Activated naive CD4-positive, alpha-beta T cell treated with anti-CD3 and anti-CD28 coated beads, Interleukin-2, amount 50 U/mL, for 24 hours (primary cell): ENCODE measurements around the gene GP5.

Experiments
- H3K27ac Mint-ChIP-seq: one replicate; pipeline ENCODE4 v1.8.0; 2021; ENCODE audit warnings: mild to moderate bottlenecking, mixed read lengths
- H3K27me3 Mint-ChIP-seq: one replicate; pipeline ENCODE4 v1.8.0; 2021; ENCODE audit warnings: mixed read lengths
- H3K36me3 Mint-ChIP-seq: one replicate; pipeline ENCODE4 v1.8.0; 2021; ENCODE audit warnings: mixed read lengths
- H3K4me1 Mint-ChIP-seq: one replicate; pipeline ENCODE4 v1.8.0; 2021; ENCODE audit warnings: mixed read lengths
- H3K4me3 Mint-ChIP-seq: one replicate; pipeline ENCODE4 v1.8.0; 2021; ENCODE audit warnings: mild to moderate bottlenecking, mixed read lengths
- H3K9me3 Mint-ChIP-seq: one replicate; pipeline ENCODE4 v1.8.0; 2021; ENCODE audit warnings: mixed read lengths

The GP5 gene

DNA sequence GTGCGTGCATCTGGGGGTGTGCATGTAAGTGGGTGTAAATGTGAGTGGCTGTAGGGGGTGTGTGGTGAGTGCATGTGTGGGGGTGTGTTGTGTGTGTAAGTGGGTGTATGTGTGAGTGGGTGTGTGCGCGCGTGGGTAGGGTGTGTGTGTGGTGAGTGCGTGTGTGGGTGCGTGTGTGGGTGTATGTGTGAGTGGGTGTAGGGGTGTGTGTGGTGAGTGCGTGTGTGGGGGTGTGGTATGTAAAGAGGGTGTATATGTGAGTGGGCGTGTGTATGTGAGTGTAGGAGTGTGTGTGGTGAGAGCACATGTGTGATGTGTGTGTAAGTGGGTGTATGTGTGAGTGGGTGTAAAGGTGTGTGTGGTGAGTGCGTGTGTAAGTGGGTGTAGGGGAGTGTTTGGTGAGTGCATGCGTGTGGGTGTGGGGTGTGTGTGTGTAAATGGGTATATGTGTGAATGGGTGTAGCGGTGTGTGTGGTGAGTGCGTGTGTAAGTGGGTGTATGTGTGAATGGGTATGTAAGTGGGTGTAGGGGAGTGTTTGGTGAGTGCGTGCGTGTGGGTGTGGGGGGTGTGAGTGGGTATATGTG, 47.0 kb downstream of the GP5 start:
- H3K27me3 Mint-ChIP-seq: peaks cover 1% of the 10 kb centered on the region
- H3K4me3 Mint-ChIP-seq: no peak overlapping the region
- H3K27ac Mint-ChIP-seq: no peak overlapping the region
- H3K9me3 Mint-ChIP-seq: no peaks in the 10 kb centered on the region
- peaks cover 3% of the 10 kb centered on the region for H3K4me1 Mint-ChIP-seq
- no peaks in the 10 kb centered on the region for H3K36me3 Mint-ChIP-seq

GRCh38 chr3:194351080-194351672, 47.9 kb downstream of the GP5 start, which contains the start of gene CPN2:
TSS of gene CPN2 (minus strand) at chr3:194351328. CDS start at chr3:194342702, 8,626 bp downstream.
- Mint-ChIP-seq H3K27me3 (no peaks in the 10 kb centered on the region), H3K4me3 (no peak within 1 kb of the TSS), H3K27ac (no peak within 1 kb of the TSS), H3K9me3 (no peaks in the 10 kb centered on the region), H3K4me1 (peaks cover 3% of the 10 kb centered on the region), H3K36me3 (no peaks in the 10 kb centered on the region)

DNA sequence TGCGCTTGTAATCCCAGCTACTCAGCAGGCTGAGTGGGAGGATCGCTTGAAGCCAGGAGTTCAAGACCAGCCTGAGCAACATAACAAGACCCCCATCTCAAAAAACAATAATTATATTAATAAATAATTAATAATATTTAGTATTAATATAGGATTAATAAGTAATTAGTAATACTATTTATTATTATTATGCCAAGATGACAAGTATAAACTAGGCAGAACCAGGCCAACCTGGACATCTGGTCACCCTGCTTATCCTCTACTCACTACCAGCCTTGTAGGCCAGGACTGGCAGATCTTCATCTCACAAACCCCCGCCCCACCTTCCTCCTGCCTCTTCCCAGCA, 48.4 kb downstream of the GP5 start:
- Mint-ChIP-seq H3K36me3 (no peaks in the 10 kb centered on the region), H3K9me3 (no peaks in the 10 kb centered on the region), H3K27ac (no peak overlapping the region), H3K27me3 (no peaks in the 10 kb centered on the region), H3K4me3 (no peak overlapping the region), H3K4me1 (peaks cover 3% of the 10 kb centered on the region)

DNA sequence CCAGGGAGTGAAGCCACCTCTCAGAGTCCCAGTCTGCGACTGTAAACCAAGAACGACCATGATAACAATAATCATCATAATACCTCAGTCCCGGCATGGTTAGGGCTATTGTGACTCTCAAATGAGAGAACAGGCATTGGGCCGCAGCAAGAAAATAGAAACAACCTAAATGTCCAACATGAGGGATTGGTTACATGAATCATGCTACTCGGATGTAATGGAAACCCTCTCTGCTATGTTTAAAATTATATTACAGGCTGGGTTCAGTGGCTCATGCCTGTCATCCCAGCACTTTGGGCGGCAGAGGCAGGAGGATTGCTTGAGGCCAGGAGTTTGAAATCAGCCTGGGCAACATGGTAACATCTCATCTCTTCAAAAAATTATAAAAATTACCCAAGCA, 50.7 kb downstream of the GP5 start:
- no peak overlapping the region for H3K27ac Mint-ChIP-seq
- no peaks in the 10 kb centered on the region for H3K36me3 Mint-ChIP-seq

DNA sequence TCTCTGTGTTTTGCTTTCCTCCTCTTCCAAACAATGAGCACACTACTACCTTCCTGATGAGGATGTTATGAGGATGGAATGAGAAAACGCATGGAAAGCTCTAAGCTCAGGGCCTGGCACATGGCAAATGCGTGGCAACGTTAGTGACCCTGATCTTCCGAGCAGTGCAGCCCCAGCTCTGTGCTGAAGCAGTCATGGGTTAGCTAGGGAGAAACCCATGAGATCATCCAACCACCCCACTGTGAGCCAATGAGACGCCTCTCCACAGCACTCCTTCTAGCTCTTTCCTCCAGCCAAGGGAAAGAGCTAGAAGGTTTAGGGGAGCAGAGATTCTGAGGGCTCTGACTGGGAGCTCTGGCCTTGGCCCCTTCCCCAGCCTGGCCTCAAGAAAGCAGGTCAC, 52.4 kb downstream of the GP5 start:
- H3K27me3 Mint-ChIP-seq: no peaks in the 10 kb centered on the region
- peaks cover 6% of the 10 kb centered on the region for H3K4me1 Mint-ChIP-seq
- no peak overlapping the region for H3K27ac Mint-ChIP-seq
- no peak overlapping the region for H3K4me3 Mint-ChIP-seq
- H3K9me3 Mint-ChIP-seq: no peaks in the 10 kb centered on the region
- H3K36me3 Mint-ChIP-seq: no peaks in the 10 kb centered on the region

More for the DNA sequence above, 50.7 kb downstream of the GP5 start:
- Mint-ChIP-seq H3K9me3 (no peaks in the 10 kb centered on the region), H3K4me3 (no peak overlapping the region), H3K27me3 (no peaks in the 10 kb centered on the region), H3K4me1 (peaks cover 6% of the 10 kb centered on the region)

GRCh38 chr3:194346035-194346434, 53.0 kb downstream of the GP5 start:
- Mint-ChIP-seq H3K27me3 (no peaks in the 10 kb centered on the region), H3K36me3 (no peaks in the 10 kb centered on the region), H3K9me3 (no peaks in the 10 kb centered on the region), H3K27ac (no peak overlapping the region), H3K4me3 (no peak overlapping the region), H3K4me1 (peaks cover 6% of the 10 kb centered on the region)
